Measurements from ENCODE around the gene GALNT10. TPM values are rescaled to one million over a fixed set of nuclear protein-coding genes. Genes with fewer than 3 reads are reported as not detected.

The GALNT10 gene
- total RNA-seq, 1 donor: 46.5 TPM

DNA sequence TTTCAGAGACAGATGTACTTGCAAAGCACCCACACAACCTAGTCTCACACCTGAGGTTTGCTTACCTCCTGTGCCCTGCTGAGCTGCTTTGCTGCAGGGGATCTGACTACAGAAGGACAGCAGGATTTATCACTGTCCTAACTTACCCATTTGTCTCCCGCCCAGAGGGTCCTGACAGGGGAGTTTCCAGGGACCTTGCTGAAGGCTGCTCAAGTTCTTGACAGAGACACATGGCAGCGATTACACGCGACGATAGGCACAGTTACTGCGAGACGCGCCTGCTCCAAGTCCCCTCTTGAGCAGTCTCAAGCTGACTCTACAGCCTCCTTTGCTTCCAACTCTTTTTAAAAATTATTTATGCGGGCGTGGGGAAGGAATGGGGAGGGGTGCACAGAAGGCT, 24.6 kb upstream of the GALNT10 start:
- DNase-seq (ENCODE audit: low read depth): no peak
- no peak overlapping the region for H3K4me3 ChIP-seq (ENCODE audit: low read depth, low read length)
- TF ChIP-seq, protein P1, sequence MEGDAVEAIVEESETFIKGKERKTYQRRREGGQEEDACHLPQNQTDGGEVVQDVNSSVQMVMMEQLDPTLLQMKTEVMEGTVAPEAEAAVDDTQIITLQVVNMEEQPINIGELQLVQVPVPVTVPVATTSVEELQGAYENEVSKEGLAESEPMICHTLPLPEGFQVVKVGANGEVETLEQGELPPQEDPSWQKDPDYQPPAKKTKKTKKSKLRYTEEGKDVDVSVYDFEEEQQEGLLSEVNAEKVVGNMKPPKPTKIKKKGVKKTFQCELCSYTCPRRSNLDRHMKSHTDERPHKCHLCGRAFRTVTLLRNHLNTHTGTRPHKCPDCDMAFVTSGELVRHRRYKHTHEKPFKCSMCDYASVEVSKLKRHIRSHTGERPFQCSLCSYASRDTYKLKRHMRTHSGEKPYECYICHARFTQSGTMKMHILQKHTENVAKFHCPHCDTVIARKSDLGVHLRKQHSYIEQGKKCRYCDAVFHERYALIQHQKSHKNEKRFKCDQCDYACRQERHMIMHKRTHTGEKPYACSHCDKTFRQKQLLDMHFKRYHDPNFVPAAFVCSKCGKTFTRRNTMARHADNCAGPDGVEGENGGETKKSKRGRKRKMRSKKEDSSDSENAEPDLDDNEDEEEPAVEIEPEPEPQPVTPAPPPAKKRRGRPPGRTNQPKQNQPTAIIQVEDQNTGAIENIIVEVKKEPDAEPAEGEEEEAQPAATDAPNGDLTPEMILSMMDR (IDR thresholded peaks at IDR 0.05; ENCODE audit: insufficient read depth, low read length): no peak

DNA sequence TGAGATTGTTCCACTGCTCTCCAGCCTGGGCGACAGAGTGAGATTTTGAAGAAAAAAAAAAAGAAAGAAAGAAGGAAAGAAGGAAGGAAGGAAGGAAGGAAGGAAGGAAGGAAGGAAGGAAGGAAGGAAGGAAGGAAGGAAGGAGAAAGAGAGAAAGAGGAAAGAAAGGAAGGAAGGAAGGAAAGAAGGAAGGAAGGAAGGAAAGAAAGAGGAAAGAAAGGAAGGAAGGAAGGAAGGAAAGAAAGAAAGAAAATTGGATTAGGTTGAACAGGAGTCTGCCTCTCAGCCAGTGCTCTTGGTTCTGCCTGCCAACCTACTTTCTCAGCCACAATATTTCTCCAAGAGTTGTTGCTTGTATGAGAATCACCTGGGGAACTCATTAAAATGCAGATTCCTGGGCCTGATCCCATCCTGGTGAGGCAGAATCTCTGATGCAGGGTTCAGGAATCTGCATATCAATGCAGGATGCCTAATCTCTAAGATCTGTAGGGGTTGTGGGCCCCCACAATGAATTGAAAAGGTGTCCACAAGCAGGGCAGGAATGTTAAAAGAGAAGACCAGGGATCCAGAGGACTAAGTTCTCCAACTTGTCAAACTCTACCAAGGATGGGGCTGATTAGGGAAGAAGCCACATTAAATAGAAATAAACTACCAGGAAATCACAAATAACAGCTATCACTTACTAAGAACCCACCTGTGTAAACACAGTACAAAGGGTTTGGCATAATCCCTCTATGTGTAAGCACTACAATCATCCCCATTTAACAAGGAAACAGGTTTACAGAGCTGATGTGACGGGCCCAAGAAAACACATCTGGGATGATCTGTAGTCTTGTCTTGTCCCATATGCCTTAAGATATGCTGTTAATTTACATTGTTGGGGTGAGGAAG, 23.4 kb upstream of the GALNT10 start:
- no peak overlapping the region for H3K4me3 ChIP-seq (ENCODE audit: low read depth, low read length)
- TF ChIP-seq, protein P1 (IDR thresholded peaks at IDR 0.05; ENCODE audit: insufficient read depth, low read length): no peak
- no peak for DNase-seq (ENCODE audit: low read depth)

DNA sequence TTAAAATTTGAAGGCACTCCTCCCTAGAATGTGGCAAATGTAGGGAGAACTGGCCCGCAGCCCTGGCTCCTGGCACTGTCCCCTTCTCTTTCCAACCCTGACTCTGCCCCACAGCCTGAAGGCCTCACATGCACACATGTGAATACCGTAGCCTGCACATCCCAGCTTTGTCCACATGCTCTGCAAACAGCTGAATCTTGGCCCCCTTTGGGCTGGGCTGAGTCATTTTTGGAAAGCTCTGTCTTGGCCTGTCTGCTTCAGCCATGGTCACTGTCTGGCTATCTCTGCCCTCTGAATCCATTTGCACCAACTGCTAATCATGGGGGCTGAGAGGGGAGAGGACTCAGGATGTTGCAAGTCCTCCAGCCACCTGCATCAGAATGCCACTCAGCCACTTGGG, 22.1 kb upstream of the GALNT10 start:
- peak; percentile 43 for DNase-seq (ENCODE audit: low read depth)
- no peak overlapping the region for H3K4me3 ChIP-seq (ENCODE audit: low read depth, low read length)
- TF ChIP-seq, protein P1 (IDR thresholded peaks at IDR 0.05; ENCODE audit: insufficient read depth, low read length): peak; percentile 10

DNA sequence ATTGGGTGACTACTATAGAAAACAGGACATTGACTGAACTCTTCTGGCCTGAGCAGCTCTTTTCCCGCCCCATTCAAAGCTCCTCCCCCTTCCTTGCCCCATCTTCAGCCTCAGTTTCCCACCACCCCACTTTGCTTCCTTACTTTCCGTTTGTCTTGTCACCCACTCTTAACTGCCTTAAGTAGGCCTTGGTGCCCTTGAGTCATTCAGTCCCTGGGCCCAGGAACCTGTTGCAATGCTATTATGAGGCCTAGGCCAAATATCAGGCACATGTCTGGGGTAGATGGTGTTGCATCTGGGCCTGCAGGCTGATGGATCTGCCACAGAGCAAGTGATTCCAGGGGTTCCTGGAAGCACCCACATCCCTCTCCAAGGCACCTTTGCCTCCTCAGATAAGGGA, 17.7 kb upstream of the GALNT10 start:
- no peak overlapping the region for H3K4me3 ChIP-seq (ENCODE audit: low read depth, low read length)
- TF ChIP-seq, protein P1 (IDR thresholded peaks at IDR 0.05; ENCODE audit: insufficient read depth, low read length): no peak
- no peak for DNase-seq (ENCODE audit: low read depth)

DNA sequence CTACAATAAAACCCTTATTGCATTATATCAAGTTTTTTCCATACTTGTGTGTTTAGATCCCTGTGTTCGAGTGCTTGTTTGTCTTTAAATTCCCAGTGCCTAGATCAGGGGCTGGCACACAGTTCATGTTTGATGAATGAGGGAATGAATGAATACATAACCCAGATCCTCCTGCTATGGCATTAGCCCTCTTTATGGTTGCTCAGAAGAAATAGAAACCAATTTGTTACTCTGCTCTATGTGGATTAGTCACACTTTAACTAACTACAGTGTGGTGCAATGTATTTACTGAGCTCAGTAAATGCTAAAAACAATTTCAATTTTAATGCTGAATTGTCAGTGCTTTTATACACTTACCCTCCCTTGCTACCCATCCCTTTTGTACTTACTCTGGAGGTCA, 16.4 kb upstream of the GALNT10 start:
- TF ChIP-seq, protein P1 (IDR thresholded peaks at IDR 0.05; ENCODE audit: insufficient read depth, low read length): no peak
- H3K4me3 ChIP-seq (ENCODE audit: low read depth, low read length): no peak overlapping the region
- no peak for DNase-seq (ENCODE audit: low read depth)

DNA sequence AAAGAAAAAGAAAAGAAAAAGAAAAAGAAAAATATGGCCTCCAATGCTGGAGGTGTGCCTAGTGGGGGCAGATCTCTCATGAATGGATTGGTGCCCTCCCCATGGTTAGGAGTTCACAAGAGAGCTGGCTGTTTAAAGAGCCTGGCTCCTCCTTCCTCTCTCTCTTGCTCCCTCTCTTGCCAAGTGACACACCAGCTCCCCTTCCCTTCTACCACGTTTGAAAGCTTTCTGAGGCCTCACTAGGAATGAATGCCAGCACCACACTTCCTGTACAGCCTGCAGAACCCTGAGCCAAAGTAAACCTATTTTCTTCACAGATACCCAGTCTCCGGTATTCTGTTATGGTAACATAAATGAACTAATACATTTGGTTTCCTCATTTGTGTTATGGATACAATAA, 14.4 kb upstream of the GALNT10 start:
- H3K4me3 ChIP-seq (ENCODE audit: low read depth, low read length): no peak overlapping the region
- DNase-seq (ENCODE audit: low read depth): peak; percentile 77
- TF ChIP-seq, protein P1 (IDR thresholded peaks at IDR 0.05; ENCODE audit: insufficient read depth, low read length): no peak

Measured in fibroblast of the aortic adventitia (primary cell).